Tibial artery (tissue), 4 donors: ENCODE results near the gene IGSF6.

Experiments
- DNase-seq, 2 donors: peaks; one replicate each; pipeline ENCODE4 v3.0.0-alpha.2; 2019
- H3K27ac ChIP-seq, 2 donors: fragments of 200-600 bp; sonication (generic) in 1 of 2; 1 replicate in 1 of 2; 2 replicates in 1 of 2; pipeline ENCODE4 v1.5.1; 2018 to 2019; ENCODE audit warnings: mild to moderate bottlenecking in 1 of 2
- H3K27me3 ChIP-seq, 2 donors: fragments of 200-600 bp; sonication (generic) in 1 of 2; one replicate each; pipeline versions ENCODE4 v1.5.1 to v1.6.0; 2016 to 2019
- H3K36me3 ChIP-seq, 3 donors: fragments of 200-600 bp; sonication (generic) in 2 of 3; one replicate each; pipeline ENCODE4 v1.5.1; 2016 to 2019; ENCODE audit warnings: mild to moderate bottlenecking in 2 of 3
- H3K4me1 ChIP-seq, 4 donors: fragments of 200-600 bp; sonication (generic) in 2 of 4; 1 replicate in 3 of 4; 2 replicates in 1 of 4; pipeline ENCODE4 v1.5.1; 2016 to 2019
- H3K4me3 ChIP-seq, 2 donors: fragments of 200-600 bp; sonication (generic) in 1 of 2; 1 replicate in 1 of 2; 2 replicates in 1 of 2; pipeline ENCODE4 v1.5.1; 2018 to 2019; ENCODE audit warnings: mild to moderate bottlenecking in 2 of 2
- H3K9me3 ChIP-seq, 3 donors: fragments of 200-600 bp; sonication (generic) in 1 of 3; one replicate each; pipeline ENCODE4 v1.5.1; 2016 to 2019
- intact Hi-C: fragments of 100-400 bp; cut with DNase I; formaldehyde crosslinking; loops from one replicate; pipeline ENCODE4 v1.15.0; 2023; ENCODE audit warnings: low total_unique reads
- TF ChIP-seq, protein P1 (sequence below), 2 experiments: fragments of 200-600 bp in 1 of 2; fragments of 450-650 bp in 1 of 2; IDR thresholded peaks; one replicate each; pipeline ENCODE4 v1.5.1; 2017 to 2019; ENCODE audit warnings: antibody characterized with exemption in 2 of 2, mild to moderate bottlenecking in 1 of 2, moderate library complexity in 1 of 2

IGSF6 gene

GRCh38 chr16:21628772-21629171 lies 23.6 kb downstream of the IGSF6 start:
- no peak for DNase-seq
- Histone ChIP-seq H3K36me3 (peaks cover 29 to 59% (median 31%) of the 10 kb centered on the region in 3 donors), H3K4me3 (no peak overlapping the region), H3K27ac (no peak overlapping the region), H3K9me3 (no peaks in the 10 kb centered on the region), H3K4me1 (no peaks in the 10 kb centered on the region), H3K27me3 (no peaks in the 10 kb centered on the region)
- intact Hi-C loops = no loop called here
- TF ChIP-seq, protein P1, sequence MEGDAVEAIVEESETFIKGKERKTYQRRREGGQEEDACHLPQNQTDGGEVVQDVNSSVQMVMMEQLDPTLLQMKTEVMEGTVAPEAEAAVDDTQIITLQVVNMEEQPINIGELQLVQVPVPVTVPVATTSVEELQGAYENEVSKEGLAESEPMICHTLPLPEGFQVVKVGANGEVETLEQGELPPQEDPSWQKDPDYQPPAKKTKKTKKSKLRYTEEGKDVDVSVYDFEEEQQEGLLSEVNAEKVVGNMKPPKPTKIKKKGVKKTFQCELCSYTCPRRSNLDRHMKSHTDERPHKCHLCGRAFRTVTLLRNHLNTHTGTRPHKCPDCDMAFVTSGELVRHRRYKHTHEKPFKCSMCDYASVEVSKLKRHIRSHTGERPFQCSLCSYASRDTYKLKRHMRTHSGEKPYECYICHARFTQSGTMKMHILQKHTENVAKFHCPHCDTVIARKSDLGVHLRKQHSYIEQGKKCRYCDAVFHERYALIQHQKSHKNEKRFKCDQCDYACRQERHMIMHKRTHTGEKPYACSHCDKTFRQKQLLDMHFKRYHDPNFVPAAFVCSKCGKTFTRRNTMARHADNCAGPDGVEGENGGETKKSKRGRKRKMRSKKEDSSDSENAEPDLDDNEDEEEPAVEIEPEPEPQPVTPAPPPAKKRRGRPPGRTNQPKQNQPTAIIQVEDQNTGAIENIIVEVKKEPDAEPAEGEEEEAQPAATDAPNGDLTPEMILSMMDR (IDR thresholded peaks at IDR 0.05) = no peak

DNA sequence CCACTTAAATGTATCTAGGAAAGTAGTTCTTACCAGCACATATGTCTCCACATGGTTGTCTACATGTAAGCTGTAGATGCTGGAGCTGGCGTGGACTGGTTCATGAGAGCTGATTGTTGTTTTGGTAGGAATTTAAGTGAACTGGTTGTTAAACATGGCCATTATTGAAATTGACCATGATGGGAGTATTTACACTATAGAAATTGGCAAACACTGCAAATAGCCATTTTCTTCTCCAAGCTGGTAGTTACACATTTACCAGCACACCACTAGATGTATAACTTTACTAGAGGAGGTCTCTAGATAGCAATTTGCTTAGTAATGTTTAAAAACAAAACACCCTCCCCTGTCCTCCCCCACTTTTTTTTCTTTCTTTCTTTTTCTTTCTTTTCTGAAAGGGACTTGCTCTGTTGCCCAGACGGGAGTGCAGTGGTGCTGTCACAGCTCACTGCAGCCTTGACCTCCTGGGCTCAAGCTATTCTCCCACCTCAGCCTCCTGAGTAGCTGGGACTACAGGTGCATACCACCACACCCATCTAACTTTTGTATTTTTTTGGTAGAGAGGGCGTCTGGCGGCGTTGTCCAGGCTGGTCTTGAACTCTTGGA lies 24.2 kb downstream of the IGSF6 start:
- Histone ChIP-seq H3K4me3 (no peak overlapping the region), H3K27ac (no peak overlapping the region), H3K27me3 (no peaks in the 10 kb centered on the region), H3K4me1 (no peaks in the 10 kb centered on the region), H3K36me3 (peaks cover 29 to 63% (median 31%) of the 10 kb centered on the region in 3 donors), H3K9me3 (no peaks in the 10 kb centered on the region)
- no peak for DNase-seq
- TF ChIP-seq, protein P1 (IDR thresholded peaks at IDR 0.05) = no peak
- intact Hi-C loops = no loop called here

- no peaks in the 10 kb centered on the region for H3K27me3 ChIP-seq
- no peak overlapping the region for H3K27ac ChIP-seq
- peak in 1 of 2 donors; percentile 43 for DNase-seq
- H3K4me3 ChIP-seq = no peak overlapping the region
- TF ChIP-seq, protein P1 (IDR thresholded peaks at IDR 0.05) = no peak
- H3K4me1 ChIP-seq = no peaks in the 10 kb centered on the region
- H3K36me3 ChIP-seq = peaks cover 29 to 63% (median 31%) of the 10 kb centered on the region in 3 donors
- no peaks in the 10 kb centered on the region for H3K9me3 ChIP-seq
- intact Hi-C loops = no loop called here
These were observed 25.6 kb downstream of the IGSF6 start for GRCh38 chr16:21626659-21627277.

DNA sequence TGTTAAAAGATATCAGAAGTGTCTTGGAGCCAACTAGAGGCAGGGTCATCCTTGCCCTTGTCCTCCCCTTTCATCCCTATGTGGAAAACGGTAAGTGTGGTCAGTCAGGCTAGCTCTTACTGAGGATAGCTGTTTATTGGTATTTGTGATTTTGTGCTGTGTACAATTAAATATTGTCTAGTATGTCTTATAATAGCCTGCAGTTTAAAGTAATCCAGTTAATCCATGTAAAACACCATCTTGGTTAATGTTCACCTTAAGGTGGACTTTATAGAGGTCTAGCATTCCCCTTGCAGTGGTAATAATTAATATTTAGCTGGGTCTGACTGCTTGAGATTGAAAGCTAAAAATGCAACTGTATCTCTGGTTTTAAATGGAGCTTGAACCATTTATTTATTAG lies 27.4 kb downstream of the IGSF6 start:
- Histone ChIP-seq H3K27me3 (no peaks in the 10 kb centered on the region), H3K36me3 (peaks cover 20 to 58% (median 24%) of the 10 kb centered on the region in 3 donors), H3K4me1 (no peaks in the 10 kb centered on the region), H3K4me3 (no peak overlapping the region), H3K9me3 (no peaks in the 10 kb centered on the region), H3K27ac (no peak overlapping the region)
- TF ChIP-seq, protein P1 (IDR thresholded peaks at IDR 0.05) = no peak
- intact Hi-C loops = no loop called here
- no peak for DNase-seq

DNA sequence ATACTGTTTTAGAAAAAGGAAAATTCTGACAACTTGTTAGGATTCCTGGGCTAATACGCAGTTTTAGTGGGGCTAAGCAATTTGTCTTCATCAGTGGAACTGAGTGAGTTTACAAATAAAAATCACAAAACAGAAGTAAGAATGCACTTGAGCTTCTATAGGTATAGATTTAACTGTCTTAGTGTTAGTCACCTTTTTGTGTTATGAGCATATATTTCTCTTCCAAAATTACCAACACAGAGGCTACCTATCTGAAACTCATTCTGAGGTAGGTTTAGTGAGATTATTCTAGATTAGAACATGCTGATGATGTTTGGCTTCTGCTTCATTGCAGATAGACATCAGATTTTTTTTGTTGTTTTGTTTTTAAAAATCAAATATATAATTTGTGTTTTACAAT lies 29.9 kb downstream of the IGSF6 start:
- TF ChIP-seq, protein P1 (IDR thresholded peaks at IDR 0.05) = no peak
- Histone ChIP-seq H3K36me3 (peaks cover 15 to 39% (median 16%) of the 10 kb centered on the region in 3 donors), H3K4me1 (no peaks in the 10 kb centered on the region), H3K4me3 (no peak overlapping the region), H3K9me3 (no peaks in the 10 kb centered on the region), H3K27ac (no peak overlapping the region), H3K27me3 (no peaks in the 10 kb centered on the region)
- no peak for DNase-seq
- intact Hi-C loops = no loop called here
